ENCODE measurements around the gene F7. TPM values are rescaled to one million over a fixed set of nuclear protein-coding genes. Genes with fewer than 3 reads are reported as not detected.

Gene F7
- total RNA-seq, 1 donor from 2014 or later = not detected

DNA sequence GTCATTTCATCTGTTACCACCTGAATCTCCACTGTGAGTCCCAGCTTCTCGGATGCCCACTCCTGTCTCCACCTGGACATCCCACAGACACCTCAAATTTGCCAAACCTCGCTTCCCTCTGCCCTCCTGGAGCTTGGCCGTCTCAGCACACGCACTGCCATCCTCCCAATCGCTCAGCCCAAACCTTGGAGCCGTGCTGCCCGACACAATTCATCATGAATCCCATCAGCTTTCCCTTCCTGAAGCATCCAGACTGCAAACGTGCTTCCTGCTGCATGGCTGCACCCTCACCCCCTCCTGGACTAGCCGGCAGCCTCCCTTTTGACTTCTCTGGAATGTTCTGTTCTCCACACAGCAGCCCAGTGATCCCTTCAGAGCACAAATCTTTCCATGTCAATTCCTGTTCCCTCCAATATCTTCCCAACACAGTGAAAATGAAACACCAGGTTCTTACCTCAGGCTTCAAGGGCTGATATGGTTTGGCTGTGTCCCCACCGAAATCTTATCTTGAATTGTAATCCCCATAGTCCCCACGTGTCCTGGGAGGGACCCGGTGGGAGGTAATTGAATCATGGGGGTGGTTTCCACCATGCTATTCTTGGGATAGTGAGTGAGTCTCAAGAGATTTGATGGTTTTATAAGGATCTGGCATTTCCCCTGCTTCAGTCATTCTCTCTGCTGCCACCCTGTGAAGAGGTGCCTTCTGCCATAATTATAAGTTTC lies 51.8 kb downstream of the F7 start:
- Mint-ChIP-seq H3K4me1 (ENCODE audit: low read depth, unreplicated experiment) (peaks cover 6% of the 10 kb centered on the region), H3K27ac (ENCODE audit: unreplicated experiment) (no peak overlapping the region), H3K9me3 (ENCODE audit: unreplicated experiment) (peaks cover 6% of the 10 kb centered on the region), H3K27me3 (ENCODE audit: unreplicated experiment) (peaks cover 4% of the 10 kb centered on the region), H3K4me3 (ENCODE audit: unreplicated experiment) (no peak overlapping the region), H3K36me3 (ENCODE audit: unreplicated experiment) (peaks cover 5% of the 10 kb centered on the region)
- DNase-seq = no peak
- TF ChIP-seq, protein P1, sequence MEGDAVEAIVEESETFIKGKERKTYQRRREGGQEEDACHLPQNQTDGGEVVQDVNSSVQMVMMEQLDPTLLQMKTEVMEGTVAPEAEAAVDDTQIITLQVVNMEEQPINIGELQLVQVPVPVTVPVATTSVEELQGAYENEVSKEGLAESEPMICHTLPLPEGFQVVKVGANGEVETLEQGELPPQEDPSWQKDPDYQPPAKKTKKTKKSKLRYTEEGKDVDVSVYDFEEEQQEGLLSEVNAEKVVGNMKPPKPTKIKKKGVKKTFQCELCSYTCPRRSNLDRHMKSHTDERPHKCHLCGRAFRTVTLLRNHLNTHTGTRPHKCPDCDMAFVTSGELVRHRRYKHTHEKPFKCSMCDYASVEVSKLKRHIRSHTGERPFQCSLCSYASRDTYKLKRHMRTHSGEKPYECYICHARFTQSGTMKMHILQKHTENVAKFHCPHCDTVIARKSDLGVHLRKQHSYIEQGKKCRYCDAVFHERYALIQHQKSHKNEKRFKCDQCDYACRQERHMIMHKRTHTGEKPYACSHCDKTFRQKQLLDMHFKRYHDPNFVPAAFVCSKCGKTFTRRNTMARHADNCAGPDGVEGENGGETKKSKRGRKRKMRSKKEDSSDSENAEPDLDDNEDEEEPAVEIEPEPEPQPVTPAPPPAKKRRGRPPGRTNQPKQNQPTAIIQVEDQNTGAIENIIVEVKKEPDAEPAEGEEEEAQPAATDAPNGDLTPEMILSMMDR (IDR thresholded peaks at IDR 0.05; ENCODE audit: partially characterized antibody, unreplicated experiment) = no peak

- Mint-ChIP-seq H3K4me3 (ENCODE audit: unreplicated experiment) (no peak within 1 kb of the TSS), H3K27ac (ENCODE audit: unreplicated experiment) (no peak within 1 kb of the TSS), H3K4me1 (ENCODE audit: low read depth, unreplicated experiment) (peaks cover 4% of the 10 kb centered on the region), H3K9me3 (ENCODE audit: unreplicated experiment) (peaks cover 3% of the 10 kb centered on the region), H3K27me3 (ENCODE audit: unreplicated experiment) (peaks cover 2% of the 10 kb centered on the region), H3K36me3 (ENCODE audit: unreplicated experiment) (no peaks in the 10 kb centered on the region)
- TF ChIP-seq, protein P1 (IDR thresholded peaks at IDR 0.05; ENCODE audit: partially characterized antibody, unreplicated experiment) = no peak
- no peak for DNase-seq
Observed at GRCh38 chr13:113157929-113158747, 52.5 kb downstream of the F7 start, which contains the start of gene PROZ. TSS of gene PROZ (plus strand) at chr13:113158648. CDS start at chr13:113158661, 13 bp downstream.

DNA sequence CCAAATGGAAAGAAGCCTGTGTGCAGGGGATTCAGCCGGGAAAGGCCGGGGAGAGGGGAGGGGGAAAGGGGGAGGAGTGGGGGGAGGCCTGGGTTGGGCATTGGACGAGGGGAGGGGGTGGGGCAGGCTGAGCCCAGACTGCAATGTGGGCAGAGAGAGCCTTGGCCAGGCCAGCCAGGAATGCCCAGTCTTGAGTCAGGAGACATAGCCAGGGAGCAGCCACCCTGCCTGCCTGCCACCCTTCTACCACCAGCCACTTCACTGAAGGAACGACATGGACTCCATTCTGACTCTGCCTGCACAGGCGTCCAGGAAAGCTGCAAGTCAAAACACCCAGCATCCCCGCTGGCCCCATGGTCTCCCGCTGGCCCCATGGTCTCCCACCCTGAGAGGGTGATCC lies 53.4 kb downstream of the F7 start:
- H3K36me3 Mint-ChIP-seq (ENCODE audit: unreplicated experiment) = no peaks in the 10 kb centered on the region
- H3K27ac Mint-ChIP-seq (ENCODE audit: unreplicated experiment) = no peak overlapping the region
- peaks cover 7% of the 10 kb centered on the region for H3K27me3 Mint-ChIP-seq (ENCODE audit: unreplicated experiment)
- TF ChIP-seq, protein P1 (IDR thresholded peaks at IDR 0.05; ENCODE audit: partially characterized antibody, unreplicated experiment) = no peak
- peaks cover 9% of the 10 kb centered on the region for H3K4me1 Mint-ChIP-seq (ENCODE audit: low read depth, unreplicated experiment)
- peaks cover 2% of the 10 kb centered on the region for H3K9me3 Mint-ChIP-seq (ENCODE audit: unreplicated experiment)
- DNase-seq = no peak
- H3K4me3 Mint-ChIP-seq (ENCODE audit: unreplicated experiment) = no peak overlapping the region

DNA sequence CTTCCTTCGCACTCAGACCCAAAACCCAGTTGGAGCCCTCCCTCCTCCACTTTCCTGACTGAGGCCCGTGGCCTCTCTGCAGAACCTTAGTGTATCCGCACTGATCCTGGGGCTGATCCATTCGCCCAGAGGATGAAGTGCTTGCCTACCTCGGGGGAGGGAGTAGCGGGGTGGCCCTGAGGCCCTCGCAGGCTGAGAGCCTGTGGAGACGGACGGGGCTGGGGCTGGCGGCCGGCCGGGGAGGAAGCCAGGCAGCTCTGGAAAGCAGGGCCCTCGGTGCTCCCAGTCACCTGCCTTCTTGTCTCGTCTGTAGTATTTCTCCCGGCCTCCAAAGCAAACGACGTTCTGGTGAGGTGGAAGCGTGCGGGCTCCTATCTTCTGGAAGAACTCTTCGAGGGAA lies 54.1 kb downstream of the F7 start:
- no peaks in the 10 kb centered on the region for H3K36me3 Mint-ChIP-seq (ENCODE audit: unreplicated experiment)

More for the DNA sequence above, 54.1 kb downstream of the F7 start:
- TF ChIP-seq, protein P1 (IDR thresholded peaks at IDR 0.05; ENCODE audit: partially characterized antibody, unreplicated experiment) = no peak
- no peak overlapping the region for H3K4me3 Mint-ChIP-seq (ENCODE audit: unreplicated experiment)
- no peak for DNase-seq
- peaks cover 7% of the 10 kb centered on the region for H3K27me3 Mint-ChIP-seq (ENCODE audit: unreplicated experiment)
- peaks cover 9% of the 10 kb centered on the region for H3K4me1 Mint-ChIP-seq (ENCODE audit: low read depth, unreplicated experiment)
- H3K27ac Mint-ChIP-seq (ENCODE audit: unreplicated experiment) = no peak overlapping the region
- H3K9me3 Mint-ChIP-seq (ENCODE audit: unreplicated experiment) = peaks cover 2% of the 10 kb centered on the region
